GM18505 (cell line): ENCODE results near the gene SLC51B.
A peak's percentile ranks its signal among the peaks of the same experiment; 100 is the strongest.
"Not testable (repeated sequence)": the region's sequence is repeated elsewhere in the genome, so short reads cannot be mapped to it uniquely, and the experiment has no call there.

Experiments
- ATAC-seq: cut with Tn5 transposase; IDR thresholded peaks from one replicate; pipeline ENCODE4 v1.9.1; 2021; ENCODE audit not compliant: unreplicated experiment
- POLR2A ChIP-seq: IDR thresholded peaks from 4 replicates; pipeline ENCODE4 v1.6.1; 2011; ENCODE audit warnings: borderline replicate concordance; ENCODE audit not compliant: insufficient read depth, insufficient read length; ENCODE audit errors: extremely low read depth

Gene SLC51B

DNA sequence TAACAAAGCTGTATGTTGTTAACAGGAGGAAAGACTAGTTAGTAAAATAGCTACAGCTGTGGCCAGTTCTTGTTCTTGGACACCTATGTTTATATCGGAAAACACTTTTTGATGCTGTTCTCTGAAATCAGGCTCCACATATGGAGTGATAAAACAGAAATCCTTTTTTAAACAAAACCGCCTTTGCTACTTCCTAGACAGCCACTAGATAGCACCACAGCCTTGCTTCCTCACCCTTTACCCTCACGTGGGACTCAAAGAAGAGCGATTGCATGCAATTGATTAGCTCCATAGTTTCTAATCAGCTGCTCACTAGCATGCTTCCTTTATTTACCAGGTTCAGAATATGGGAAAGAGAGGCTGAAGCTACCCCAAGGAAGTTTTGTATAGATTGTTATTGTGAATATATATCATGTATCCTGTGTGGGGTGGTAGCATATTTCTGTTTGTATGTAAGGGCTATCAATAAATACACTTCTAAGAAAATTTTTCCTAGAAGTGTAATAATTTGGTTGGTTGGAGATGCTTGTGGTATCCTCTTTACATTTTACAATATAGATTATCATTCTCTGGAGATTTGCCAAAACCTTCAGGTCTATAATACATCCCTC, 11.4 kb upstream of the SLC51B start:
- no peak for ATAC-seq
- TF ChIP-seq POLR2A: no peak

DNA sequence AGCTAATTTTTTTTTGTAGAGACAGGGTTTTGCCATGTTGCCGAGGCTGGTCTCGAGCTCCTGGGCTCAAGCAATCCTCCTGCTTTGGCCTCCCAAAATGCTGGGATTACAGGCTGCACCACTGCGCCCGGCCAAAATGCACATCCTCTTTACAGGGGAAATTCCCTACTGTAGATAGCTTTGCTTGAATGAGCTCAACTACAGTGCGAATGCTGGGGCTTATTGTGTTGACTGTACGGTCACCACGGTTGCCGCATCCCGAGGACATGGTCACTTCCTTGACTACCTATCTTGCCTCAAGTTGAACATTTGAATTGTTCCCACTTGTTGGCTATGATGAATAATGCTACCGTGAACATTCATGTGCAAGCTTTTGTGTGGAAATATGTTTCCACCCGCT, 10.5 kb upstream of the SLC51B start:
- no peak for TF ChIP-seq POLR2A
- ATAC-seq: no peak

DNA sequence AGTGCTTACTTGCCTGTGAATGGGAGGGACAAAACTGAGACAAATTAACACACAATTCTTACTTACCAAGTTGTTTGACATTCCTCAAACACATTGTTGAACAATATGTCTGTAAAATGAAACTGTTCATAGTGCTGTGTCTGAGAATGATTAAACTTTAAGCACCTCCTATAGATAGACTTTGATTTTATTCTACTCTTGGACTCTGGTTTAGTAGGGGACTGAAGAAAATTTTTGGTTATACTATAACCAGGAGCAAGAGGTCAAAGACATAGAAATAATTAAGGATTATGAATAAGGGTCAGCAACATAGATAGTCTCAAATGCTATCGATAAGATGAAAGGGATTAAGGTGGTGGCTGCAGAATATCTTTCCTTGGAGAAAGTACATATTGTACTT, 7.9 kb upstream of the SLC51B start:
- ATAC-seq: no peak
- TF ChIP-seq POLR2A: no peak

DNA sequence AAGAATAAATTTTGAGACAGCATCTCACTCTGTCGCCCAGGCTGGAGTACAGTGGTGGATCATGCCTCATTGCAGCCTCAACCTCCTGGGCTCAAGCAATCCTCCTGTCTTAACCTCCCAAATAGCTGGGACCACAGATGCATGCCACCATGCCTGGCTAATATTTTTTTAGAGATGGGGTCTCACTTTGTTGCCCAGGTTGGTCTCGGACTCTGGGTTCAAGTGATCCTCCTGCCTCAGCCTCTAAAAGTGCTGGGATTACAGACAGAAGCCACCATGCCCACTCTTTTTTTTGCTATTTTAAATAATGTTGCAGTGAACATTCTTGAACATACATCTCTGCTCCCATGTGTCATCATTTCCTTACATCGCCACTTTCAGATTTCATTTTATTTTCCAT, 6.8 kb upstream of the SLC51B start:
- TF ChIP-seq POLR2A: no peak
- no peak for ATAC-seq

DNA sequence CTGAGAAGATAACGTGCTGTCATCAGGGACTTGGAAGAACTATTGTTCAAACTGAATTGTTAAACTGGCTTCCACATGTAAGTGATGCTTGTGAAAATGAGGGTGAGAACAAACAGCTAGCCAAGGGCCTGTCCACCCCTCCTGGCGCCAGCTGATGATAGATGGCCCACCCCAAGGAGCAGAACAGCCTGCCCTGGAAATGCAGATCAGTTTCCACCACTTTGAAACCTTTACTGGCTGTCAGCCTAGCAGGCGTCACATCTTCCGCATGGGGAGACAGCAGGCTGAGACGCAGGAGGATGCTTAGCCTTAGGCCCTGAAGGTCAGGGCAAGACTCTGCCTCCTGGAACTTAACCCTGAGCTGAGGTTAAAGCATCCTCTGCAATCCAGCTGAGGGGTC, 6.4 kb upstream of the SLC51B start:
- no peak for TF ChIP-seq POLR2A
- ATAC-seq: no peak

DNA sequence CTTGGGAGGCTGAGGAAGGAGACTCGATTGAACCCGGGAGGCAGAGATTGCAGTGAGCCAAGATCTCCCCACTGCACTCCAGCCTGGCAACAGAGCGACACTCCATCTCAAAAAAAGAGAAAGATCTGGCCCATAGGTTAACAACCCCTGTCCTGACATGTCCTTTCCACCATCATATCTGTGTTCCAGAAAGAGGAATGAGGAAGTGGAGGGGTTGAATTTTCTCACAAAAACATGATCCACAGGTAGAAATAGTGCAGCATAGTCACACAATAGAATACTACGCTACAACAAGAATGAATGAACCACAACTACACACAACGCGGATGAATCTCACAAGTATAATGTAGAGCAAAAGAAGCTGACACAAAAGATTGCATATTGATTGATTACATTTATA, 4.7 kb upstream of the SLC51B start:
- no peak for ATAC-seq
- no peak for TF ChIP-seq POLR2A

DNA sequence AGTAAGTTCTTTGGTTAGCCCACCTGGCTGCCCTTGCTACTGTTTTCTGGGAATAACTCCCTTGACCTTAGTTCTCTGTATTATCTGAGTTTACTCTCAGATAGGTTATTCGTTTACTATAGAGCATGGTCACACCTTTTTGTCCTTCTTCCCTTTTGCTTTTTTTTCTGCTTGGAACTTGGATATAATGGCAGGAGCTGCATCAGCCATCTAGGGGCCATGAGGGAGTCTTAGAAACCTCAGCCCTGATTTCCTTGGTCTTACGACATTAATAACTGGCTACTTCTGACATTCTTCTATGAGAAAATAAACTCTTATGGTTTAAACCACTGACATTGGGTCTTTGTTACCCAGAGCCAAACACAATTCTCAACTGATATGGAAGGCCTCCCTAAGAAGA, 3.4 kb upstream of the SLC51B start:
- no peak for ATAC-seq
- TF ChIP-seq POLR2A: no peak

DNA sequence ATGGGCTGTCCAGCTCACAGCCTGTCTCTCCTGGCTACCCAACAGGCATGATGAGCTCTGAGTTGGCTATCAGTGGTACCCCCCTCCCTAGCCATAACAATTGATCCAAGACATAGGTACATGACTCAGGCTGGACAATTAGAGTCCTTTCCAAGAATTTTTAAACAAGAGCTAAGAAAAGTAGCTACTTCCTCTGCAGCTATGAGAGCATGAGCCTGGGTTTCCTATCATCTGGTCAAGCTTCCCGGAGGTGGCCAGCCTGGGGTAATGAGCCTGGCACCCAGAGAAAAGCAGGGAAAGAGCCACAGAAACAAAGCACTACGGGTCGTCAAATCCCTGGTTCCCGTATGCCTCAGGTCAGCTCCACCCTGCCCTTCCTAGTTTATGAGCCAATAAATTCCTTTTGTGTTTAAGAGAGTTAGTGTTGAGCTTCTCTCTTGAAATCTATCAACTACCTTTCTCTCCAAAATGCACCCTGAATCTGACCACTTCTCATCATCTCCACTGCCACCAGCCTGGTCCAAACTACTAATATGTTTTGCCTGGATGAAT, 2.3 kb upstream of the SLC51B start:
- no peak for TF ChIP-seq POLR2A

DNA sequence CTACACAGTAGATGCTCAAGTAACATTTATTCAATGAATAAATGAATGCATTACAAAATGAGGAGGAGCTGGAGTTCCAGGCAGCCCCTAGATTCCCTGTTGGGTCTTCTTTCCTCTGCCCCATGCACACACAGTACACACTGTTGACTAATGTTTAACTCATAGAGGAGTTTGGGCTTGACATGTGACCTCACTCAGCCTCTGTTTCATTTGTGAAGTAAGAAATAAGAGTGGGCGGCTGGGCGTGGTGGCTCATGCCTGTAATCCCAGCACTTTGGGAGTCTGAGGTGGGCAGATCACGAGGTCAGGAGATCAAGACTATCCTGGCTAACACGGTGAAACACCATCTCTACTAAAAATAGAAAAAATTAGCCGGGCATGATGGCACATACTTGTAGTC, 969 bp upstream of the SLC51B start:
- not testable (repeated sequence) for ATAC-seq

More for the DNA sequence above, 2.3 kb upstream of the SLC51B start:
- ATAC-seq: no peak

DNA sequence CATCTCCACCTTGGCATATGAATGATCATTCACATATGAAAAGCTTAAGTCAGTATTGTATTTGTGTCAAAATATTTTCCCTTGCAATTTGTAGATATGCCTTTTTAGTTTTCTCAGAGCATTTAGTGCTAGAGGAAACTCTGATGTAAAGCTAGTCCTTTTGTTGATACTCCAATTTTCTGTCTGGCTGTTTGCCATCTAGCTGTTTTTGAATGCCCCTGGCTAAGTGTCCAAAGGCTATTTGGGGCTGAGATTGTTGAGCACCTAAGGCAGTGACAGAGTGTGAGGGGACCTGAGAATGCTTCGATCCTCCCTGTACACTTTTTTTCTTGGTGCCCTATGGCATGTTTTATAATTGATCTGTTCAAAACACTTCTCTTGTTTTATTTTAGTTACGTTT, 3.1 kb downstream of the SLC51B start:
- no peak for ATAC-seq
- TF ChIP-seq POLR2A: no peak

DNA sequence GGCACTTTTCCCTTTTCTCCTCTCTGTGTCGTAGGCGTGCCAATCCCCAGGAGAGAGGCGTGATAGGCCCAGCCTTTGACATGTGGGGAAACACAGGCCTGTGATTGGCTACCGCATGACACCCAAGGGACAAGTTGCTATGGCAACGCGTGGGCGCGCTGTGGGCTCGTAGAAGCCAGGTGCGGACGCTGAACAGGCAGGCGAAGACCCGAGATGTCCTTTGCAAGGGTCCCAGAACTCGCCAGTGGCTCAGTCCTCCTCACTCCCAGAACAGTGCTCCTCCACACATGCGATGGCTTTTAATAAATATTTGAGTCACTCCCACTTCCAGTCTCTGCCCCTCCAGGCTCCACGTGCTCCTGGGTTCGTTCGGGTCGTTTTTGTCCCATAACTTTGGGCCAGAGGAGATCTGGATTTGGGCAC, 4.2 kb downstream of the SLC51B start:
- peak; percentile 70 for ATAC-seq
- TF ChIP-seq POLR2A: no peak

DNA sequence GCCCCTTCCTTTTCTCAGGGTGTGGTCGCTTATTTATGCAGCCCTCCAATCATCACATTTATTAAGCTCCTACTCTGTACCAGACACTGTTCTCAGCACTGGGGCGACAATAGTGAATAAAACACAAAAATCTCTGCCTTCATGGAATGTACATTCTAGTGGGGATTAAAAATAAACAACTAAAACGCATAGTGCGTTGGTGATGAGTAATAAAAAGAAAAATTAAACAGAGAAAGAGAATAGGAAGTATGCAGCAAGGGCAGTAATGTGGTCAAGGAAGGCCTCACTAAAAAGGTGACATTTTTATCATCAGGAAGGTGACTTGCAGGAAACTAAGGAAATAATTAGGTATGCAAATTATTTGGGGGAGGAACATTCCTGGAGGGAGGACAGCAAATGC, 5.1 kb downstream of the SLC51B start:
- no peak for TF ChIP-seq POLR2A
- ATAC-seq: no peak

DNA sequence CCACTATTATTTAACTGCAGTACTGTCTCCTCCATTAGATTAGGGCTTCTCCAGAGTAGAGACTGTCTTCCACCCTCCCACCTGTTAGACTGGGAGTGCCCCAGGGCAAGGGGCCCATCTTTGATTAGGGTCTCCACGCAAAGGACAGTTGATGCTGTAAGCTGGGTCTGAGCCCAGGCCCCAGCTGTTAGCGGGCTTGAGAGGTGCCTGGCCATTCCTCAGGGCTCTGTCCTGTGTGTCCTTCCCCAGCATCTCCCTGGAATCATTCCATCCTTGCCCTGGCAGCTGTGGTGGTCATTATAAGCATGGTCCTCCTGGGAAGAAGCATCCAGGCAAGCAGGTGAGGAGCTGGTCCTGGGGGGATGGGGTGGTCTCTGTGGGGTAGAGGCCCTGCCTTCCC, 6.1 kb downstream of the SLC51B start:
- no peak for TF ChIP-seq POLR2A
- ATAC-seq: no peak

DNA sequence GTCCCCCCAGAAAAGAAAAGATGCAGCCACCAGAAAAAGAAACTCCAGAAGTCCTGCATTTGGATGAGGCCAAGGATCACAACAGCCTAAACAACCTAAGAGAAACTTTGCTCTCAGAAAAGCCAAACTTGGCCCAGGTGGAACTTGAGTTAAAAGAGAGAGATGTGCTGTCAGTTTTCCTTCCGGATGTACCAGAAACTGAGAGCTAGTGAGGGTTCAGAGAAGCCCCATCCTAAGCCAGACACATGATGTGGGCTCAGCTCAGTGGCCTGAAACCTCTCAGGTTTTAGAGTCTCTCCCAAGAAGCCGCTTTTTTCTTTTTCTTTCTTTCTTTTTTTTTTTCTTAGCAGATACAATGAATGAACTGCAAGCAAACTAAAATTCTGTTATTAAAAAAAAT, 7.8 kb downstream of the SLC51B start:
- no peak for ATAC-seq
- TF ChIP-seq POLR2A: no peak

DNA sequence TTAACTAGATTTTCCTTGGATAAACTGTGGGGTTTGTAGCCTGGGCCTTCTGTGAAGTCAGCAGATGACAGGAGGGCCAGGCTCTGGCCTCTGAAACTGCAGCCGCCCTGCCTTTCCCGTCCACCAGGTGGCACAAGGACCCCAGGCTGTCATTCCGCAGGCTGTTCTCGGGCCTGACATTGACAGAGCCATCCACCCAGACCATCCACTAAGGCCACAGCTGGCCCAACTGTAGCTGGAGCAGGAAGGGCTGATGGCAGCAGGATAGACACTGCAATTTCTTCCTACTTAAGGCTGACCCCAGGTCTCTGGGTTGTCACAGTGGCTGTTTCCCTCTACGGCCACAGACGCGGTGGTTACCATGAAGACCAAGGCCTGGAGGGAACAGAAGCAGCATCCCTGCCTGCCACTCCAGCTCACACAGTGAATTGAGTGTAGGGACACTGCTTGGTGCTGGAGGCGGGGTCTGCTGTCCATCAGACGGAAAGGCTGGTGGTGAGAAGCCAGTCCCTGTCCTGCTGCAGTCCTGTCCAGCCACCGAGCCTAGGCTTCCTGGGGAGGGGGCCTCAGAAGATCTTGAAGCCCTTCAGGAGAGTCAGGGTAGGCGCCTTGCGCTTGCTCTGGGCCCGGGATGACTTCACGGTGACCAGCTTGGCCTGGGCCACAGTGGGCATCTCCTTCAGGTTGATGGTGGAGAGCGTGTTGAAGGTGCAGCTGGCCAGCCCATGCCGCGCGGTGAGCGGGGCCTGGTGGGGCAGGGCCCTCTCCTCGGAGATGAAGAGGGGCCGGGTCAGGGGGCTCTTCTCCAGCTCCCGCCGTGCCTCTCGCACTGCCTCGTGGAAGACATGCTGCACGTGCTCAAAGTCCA, 9.4 kb downstream of the SLC51B start:
- TF ChIP-seq POLR2A: no peak
- ATAC-seq: no peak

DNA sequence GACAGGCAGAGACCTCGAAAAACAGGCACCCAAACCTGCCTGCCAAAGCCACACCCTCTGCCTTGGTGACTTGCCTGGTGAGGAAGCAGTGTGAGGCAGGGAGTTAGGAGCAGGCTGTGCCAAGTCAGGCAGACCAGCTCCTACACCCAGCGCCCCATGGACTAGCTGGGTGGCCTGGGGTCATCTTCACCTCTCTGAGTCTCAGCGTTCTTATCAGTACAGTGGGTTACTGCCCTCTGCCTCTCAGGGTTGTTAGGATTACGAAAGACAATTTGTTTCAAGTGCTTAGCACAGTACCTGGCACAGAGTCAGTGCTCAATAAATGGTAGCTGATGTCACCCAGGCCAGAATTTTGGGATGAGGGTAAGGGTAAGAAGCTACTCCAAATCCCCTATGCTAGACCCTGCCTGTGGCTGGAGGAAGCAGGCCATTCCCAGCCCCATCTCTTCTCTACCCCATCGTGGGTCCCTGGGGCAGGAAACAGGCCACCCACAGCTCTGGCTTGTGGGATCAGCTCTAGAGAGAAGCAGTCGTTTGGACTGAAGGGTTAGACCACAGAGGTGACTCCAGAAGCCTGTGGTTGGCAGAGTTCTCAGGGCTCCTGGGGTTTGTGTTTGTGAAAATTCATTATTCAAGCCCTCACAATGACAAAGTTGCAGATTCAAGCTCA, 10.1 kb downstream of the SLC51B start:
- TF ChIP-seq POLR2A: no peak
- no peak for ATAC-seq
